Kidney tubule cell (primary cell): ENCODE results near the gene MLLT1.

ENCODE experiments used
- DNase-seq: peaks from one replicate; pipeline ENCODE4 v3.0.0-alpha.2; 2018; ENCODE audit warnings: low spot score

Gene MLLT1

GRCh38 chr19:6235031-6235951, 44.5 kb downstream of the MLLT1 start:
- DNase-seq: no peak

GRCh38 chr19:6234527-6234926, 45.2 kb downstream of the MLLT1 start:
- no peak for DNase-seq

- DNase-seq: no peak
Measured at GRCh38 chr19:6233827-6234511, 45.8 kb downstream of the MLLT1 start.

- no peak for DNase-seq
Measured at GRCh38 chr19:6233056-6233826, 46.5 kb downstream of the MLLT1 start.

- peak; percentile 58 for DNase-seq
Measured at GRCh38 chr19:6232601-6233055, 47.1 kb downstream of the MLLT1 start.

- no peak for DNase-seq
Measured at GRCh38 chr19:6230991-6231448, 48.8 kb downstream of the MLLT1 start.

- peak; percentile 39 for DNase-seq
Measured at GRCh38 chr19:6229951-6230712, 49.6 kb downstream of the MLLT1 start.

- no peak for DNase-seq
Measured at GRCh38 chr19:6229216-6229913, 50.4 kb downstream of the MLLT1 start.

GRCh38 chr19:6228551-6229215, 51.1 kb downstream of the MLLT1 start:
- DNase-seq: no peak

GRCh38 chr19:6227936-6228325, 51.8 kb downstream of the MLLT1 start:
- DNase-seq: no peak

GRCh38 chr19:6227156-6227935, 52.4 kb downstream of the MLLT1 start:
- no peak for DNase-seq

GRCh38 chr19:6226444-6227155, 53.2 kb downstream of the MLLT1 start:
- DNase-seq: no peak

- DNase-seq: no peak
Measured at GRCh38 chr19:6226012-6226411, 53.8 kb downstream of the MLLT1 start.

GRCh38 chr19:6225232-6225865, 54.4 kb downstream of the MLLT1 start:
- no peak for DNase-seq

- DNase-seq: no peak
Measured at GRCh38 chr19:6224308-6224675, 55.5 kb downstream of the MLLT1 start.

- DNase-seq: no peak
Measured at GRCh38 chr19:6223461-6224307, 56.1 kb downstream of the MLLT1 start.

- no peak for DNase-seq
Measured at GRCh38 chr19:6222884-6223283, 56.9 kb downstream of the MLLT1 start.
